PC-3 (cell line): ENCODE measurements around the gene REC114.

ENCODE experiments used
- EZH2 ChIP-seq: fragments of 300-600 bp; sonication (generic); IDR thresholded peaks from one replicate; pipeline ENCODE4 v1.6.1; 2017; ENCODE audit warnings: antibody characterized with exemption, mild to moderate bottlenecking, low read length; ENCODE audit not compliant: unreplicated experiment
- TF ChIP-seq, protein P1 (sequence below): fragments of 300-600 bp; sonication (generic); conservative IDR thresholded peaks from 2 replicates; pipeline ENCODE4 v1.5.1; 2017; ENCODE audit warnings: antibody characterized with exemption, low read depth, mild to moderate bottlenecking, low read length

DNA sequence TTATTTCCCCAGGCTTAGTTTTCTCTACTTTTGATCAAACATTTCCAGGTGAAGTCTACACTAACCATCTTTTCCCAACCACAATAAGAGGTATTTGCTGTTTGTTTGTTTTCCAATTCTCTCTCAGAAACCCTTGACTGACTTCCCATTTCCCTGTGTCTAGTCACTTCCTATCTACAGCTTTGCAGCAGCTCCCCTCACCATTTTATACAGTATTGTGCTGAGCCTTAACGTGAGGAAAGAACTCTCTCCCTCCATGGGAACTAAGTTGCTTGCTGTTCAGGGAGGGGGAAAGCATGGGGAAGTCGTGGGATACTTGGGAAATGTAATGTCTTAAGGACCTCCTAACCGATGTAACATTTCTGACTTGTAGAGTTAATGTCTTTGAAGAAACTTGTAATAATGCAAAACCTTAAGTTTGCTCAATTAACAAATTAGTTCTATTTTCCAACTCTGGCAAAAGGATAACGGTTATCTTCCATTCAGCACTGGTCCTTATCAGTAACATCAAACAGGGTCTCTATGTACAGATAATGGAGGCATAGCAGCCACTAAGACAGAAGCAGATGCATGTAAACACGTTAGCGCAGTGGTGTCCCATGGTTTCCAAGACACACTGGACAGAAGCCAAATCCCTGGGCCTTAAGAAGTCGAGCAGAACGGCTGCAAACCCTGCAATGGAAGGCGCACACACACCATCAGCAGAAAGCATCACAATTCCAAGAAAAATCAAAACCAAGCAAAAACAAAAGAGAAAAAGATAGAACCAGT lies 150.5 kb downstream of the REC114 start:
- TF ChIP-seq, protein P1, sequence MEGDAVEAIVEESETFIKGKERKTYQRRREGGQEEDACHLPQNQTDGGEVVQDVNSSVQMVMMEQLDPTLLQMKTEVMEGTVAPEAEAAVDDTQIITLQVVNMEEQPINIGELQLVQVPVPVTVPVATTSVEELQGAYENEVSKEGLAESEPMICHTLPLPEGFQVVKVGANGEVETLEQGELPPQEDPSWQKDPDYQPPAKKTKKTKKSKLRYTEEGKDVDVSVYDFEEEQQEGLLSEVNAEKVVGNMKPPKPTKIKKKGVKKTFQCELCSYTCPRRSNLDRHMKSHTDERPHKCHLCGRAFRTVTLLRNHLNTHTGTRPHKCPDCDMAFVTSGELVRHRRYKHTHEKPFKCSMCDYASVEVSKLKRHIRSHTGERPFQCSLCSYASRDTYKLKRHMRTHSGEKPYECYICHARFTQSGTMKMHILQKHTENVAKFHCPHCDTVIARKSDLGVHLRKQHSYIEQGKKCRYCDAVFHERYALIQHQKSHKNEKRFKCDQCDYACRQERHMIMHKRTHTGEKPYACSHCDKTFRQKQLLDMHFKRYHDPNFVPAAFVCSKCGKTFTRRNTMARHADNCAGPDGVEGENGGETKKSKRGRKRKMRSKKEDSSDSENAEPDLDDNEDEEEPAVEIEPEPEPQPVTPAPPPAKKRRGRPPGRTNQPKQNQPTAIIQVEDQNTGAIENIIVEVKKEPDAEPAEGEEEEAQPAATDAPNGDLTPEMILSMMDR = no peak
- TF ChIP-seq EZH2 = no peak
